DND-41 (cell line): ENCODE data around the gene FEZF1.

Experiments
- ATAC-seq: fragments of 200-7000 bp; cut with Tn5 transposase; 3 replicates; pipeline ENCODE4 v1.9.1; 2021; ENCODE audit warnings: low read depth; ENCODE audit not compliant: insufficient read depth
- DNase-seq: peaks from one replicate; pipeline ENCODE4 v3.0.0-alpha.2; 2020
- H2AFZ ChIP-seq: 2 replicates; pipeline ENCODE4 v1.6.0; 2012; ENCODE audit warnings: low read depth, low read length
- H3K27ac ChIP-seq: 2 replicates; pipeline ENCODE4 v1.5.1; 2012; ENCODE audit warnings: low read length, inconsistent platforms
- H3K27me3 ChIP-seq: fragments of 200-600 bp; sonication (generic); 2 replicates; pipeline ENCODE4 v1.6.0; 2012; ENCODE audit warnings: low read length, mild to moderate bottlenecking, inconsistent platforms; ENCODE audit not compliant: insufficient read depth, poor library complexity
- H3K36me3 ChIP-seq: 2 replicates; pipeline ENCODE4 v1.5.1; 2012; ENCODE audit warnings: low read length, inconsistent platforms; ENCODE audit not compliant: insufficient read depth
- H3K4me1 ChIP-seq: 2 replicates; pipeline ENCODE4 v1.5.1; 2012; ENCODE audit warnings: mild to moderate bottlenecking, low read length; ENCODE audit not compliant: insufficient read depth
- H3K4me2 ChIP-seq: 2 replicates; pipeline ENCODE4 v1.6.0; 2012; ENCODE audit warnings: mild to moderate bottlenecking, moderate library complexity, low read length, inconsistent platforms; ENCODE audit not compliant: insufficient read depth
- H3K4me3 ChIP-seq, 2 experiments: fragments of 200-600 bp in 1 of 2; shearing (Covaris generic) in 1 of 2; 2 replicates each; pipeline ENCODE4 v1.5.1; 2012 to 2016; ENCODE audit warnings: inconsistent platforms in 2 of 2, low read length in 2 of 2, mild to moderate bottlenecking in 2 of 2, low read depth in 1 of 2, moderate library complexity in 1 of 2
- H3K79me2 ChIP-seq: 2 replicates; pipeline ENCODE4 v1.6.0; 2012; ENCODE audit warnings: low read length, inconsistent platforms; ENCODE audit not compliant: insufficient read depth
- H3K9ac ChIP-seq: 2 replicates; pipeline ENCODE4 v1.6.0; 2012; ENCODE audit warnings: low read depth, mild to moderate bottlenecking, inconsistent platforms, low read length, moderate library complexity
- H3K9me3 ChIP-seq: 2 replicates; pipeline ENCODE4 v1.5.1; 2012; ENCODE audit warnings: low read length, moderate library complexity, mild to moderate bottlenecking, inconsistent platforms; ENCODE audit not compliant: insufficient read depth, severe bottlenecking
- H4K20me1 ChIP-seq: 2 replicates; pipeline ENCODE4 v1.6.0; 2012; ENCODE audit warnings: low read length; ENCODE audit not compliant: insufficient read depth
- EZH2 ChIP-seq: IDR thresholded peaks from 3 replicates; pipeline ENCODE4 v1.6.1; 2012; ENCODE audit warnings: borderline replicate concordance, low read depth, mild to moderate bottlenecking, moderate library complexity, low read length, inconsistent platforms; ENCODE audit not compliant: severe bottlenecking
- TF ChIP-seq, protein P1 (sequence below): IDR thresholded peaks from 2 replicates; pipeline ENCODE4 v1.5.1; 2012; ENCODE audit warnings: borderline replicate concordance, low read length, moderate library complexity, mild to moderate bottlenecking; ENCODE audit not compliant: poor library complexity, severe bottlenecking; ENCODE audit errors: extremely low read depth

The FEZF1 gene

DNA sequence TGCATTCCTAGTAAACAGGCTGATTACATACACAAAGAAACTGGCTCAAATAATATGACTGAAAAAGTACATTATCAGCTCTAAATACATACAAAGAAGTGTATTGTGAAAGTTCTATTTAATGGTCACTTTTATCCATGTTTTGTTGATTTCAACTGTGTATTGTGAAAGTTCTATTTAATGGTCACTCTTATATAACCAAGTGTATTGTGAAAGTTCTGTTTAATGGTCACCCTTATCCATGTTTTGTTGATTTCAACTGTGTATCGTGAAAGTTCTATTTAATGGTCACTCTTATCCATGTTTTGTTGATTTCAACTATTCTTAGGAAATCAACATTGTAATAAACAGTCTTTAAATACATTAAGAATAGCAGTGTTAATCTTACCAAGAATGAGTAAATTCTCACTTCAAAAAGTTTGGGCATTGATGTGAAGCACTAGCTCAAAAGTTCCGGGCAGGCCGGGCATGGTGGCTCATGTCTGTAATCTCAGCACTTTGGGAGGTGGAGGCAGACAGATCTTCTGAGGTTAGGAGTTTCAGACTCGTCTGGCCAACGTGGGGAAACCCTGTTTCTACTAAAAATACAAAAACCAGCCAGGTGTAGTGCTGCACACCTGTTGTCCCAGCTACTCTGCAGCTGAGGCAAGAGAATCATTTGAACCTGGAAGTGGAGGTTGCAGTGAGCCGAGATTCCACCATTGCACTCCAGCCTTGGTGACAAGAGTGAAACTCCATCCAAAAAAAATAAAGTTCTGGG is 34.8 kb upstream of the FEZF1 start:
- no peak overlapping the region for H3K4me2 ChIP-seq
- DNase-seq (no peak), ATAC-seq (no peak)
- H3K79me2 ChIP-seq = no peaks in the 10 kb centered on the region
- H3K4me1 ChIP-seq = no peaks in the 10 kb centered on the region
- H2AFZ ChIP-seq = no peak overlapping the region
- no peaks in the 10 kb centered on the region for H4K20me1 ChIP-seq
- no peak overlapping the region for H3K27ac ChIP-seq
- no peak overlapping the region for H3K4me3 ChIP-seq
- no peak overlapping the region for H3K9ac ChIP-seq
- H3K27me3 ChIP-seq = no peaks in the 10 kb centered on the region
- no peaks in the 10 kb centered on the region for H3K36me3 ChIP-seq
- TF ChIP-seq, protein P1, sequence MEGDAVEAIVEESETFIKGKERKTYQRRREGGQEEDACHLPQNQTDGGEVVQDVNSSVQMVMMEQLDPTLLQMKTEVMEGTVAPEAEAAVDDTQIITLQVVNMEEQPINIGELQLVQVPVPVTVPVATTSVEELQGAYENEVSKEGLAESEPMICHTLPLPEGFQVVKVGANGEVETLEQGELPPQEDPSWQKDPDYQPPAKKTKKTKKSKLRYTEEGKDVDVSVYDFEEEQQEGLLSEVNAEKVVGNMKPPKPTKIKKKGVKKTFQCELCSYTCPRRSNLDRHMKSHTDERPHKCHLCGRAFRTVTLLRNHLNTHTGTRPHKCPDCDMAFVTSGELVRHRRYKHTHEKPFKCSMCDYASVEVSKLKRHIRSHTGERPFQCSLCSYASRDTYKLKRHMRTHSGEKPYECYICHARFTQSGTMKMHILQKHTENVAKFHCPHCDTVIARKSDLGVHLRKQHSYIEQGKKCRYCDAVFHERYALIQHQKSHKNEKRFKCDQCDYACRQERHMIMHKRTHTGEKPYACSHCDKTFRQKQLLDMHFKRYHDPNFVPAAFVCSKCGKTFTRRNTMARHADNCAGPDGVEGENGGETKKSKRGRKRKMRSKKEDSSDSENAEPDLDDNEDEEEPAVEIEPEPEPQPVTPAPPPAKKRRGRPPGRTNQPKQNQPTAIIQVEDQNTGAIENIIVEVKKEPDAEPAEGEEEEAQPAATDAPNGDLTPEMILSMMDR = no peak
- TF ChIP-seq EZH2 = no peak
- H3K9me3 ChIP-seq = no peaks in the 10 kb centered on the region

- ATAC-seq = no peak
- no peaks in the 10 kb centered on the region for H3K79me2 ChIP-seq
- no peak overlapping the region for H3K27ac ChIP-seq
Measured at GRCh38 chr7:122337011-122337410, 32.5 kb upstream of the FEZF1 start.

DNA sequence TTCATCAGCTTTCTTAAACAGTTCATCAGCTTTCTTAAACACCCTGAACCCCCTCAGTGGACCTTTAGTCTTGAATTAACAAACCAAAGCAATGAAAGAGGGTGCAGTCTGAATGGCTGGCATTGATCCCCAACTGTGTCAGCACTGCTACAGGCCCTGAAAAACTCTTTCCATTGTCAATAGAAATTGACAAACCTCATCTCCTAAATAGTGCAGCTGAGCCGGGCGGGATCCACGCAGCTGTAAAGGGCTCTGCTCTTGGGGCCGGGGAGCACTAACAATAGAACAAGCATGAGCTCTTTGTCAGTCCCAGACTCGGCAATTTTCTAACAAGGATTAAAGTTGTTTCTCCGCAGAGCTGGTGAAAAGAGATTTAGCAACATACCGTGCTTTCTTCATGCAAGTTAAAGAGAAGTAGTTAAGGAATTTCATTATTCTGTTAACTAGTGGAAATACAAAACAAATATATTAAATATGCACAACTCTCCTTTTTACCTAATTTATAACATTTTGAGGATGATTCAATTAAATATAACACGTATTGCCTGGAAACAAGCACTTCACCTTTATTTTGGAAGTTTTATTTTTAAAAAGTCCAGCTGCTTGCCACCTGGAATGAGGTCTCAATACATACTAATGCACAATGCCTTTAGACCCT is 24.7 kb upstream of the FEZF1 start:
- H4K20me1 ChIP-seq = no peaks in the 10 kb centered on the region
- H3K4me2 ChIP-seq = no peak overlapping the region
- H3K27me3 ChIP-seq = no peaks in the 10 kb centered on the region
- DNase-seq = no peak
- no peak for ATAC-seq
- H3K9ac ChIP-seq = no peak overlapping the region
- no peaks in the 10 kb centered on the region for H3K36me3 ChIP-seq
- no peaks in the 10 kb centered on the region for H3K4me1 ChIP-seq
- no peak for TF ChIP-seq EZH2
- TF ChIP-seq, protein P1 = no peak
- H3K79me2 ChIP-seq = no peaks in the 10 kb centered on the region
- no peak overlapping the region for H3K27ac ChIP-seq
- no peak overlapping the region for H3K4me3 ChIP-seq
- H2AFZ ChIP-seq = no peak overlapping the region
- no peaks in the 10 kb centered on the region for H3K9me3 ChIP-seq

More at GRCh38 chr7:122337011-122337410, 32.5 kb upstream of the FEZF1 start:
- no peak for DNase-seq
- no peaks in the 10 kb centered on the region for H3K9me3 ChIP-seq
- no peaks in the 10 kb centered on the region for H3K36me3 ChIP-seq
- H3K9ac ChIP-seq = no peak overlapping the region
- no peak overlapping the region for H2AFZ ChIP-seq
- no peaks in the 10 kb centered on the region for H4K20me1 ChIP-seq
- H3K4me3 ChIP-seq = no peak overlapping the region
- H3K27me3 ChIP-seq = no peaks in the 10 kb centered on the region
- TF ChIP-seq EZH2 = no peak
- TF ChIP-seq, protein P1 = no peak
- H3K4me2 ChIP-seq = no peak overlapping the region
- no peaks in the 10 kb centered on the region for H3K4me1 ChIP-seq
